HG03439 (cell line): ENCODE results near the gene UNC5B.

Source experiments
- ATAC-seq: cut with Tn5 transposase; IDR thresholded peaks from one replicate; pipeline ENCODE4 v1.9.1; 2021; ENCODE audit warnings: mild to moderate bottlenecking, moderate library complexity; ENCODE audit not compliant: unreplicated experiment

UNC5B gene

DNA sequence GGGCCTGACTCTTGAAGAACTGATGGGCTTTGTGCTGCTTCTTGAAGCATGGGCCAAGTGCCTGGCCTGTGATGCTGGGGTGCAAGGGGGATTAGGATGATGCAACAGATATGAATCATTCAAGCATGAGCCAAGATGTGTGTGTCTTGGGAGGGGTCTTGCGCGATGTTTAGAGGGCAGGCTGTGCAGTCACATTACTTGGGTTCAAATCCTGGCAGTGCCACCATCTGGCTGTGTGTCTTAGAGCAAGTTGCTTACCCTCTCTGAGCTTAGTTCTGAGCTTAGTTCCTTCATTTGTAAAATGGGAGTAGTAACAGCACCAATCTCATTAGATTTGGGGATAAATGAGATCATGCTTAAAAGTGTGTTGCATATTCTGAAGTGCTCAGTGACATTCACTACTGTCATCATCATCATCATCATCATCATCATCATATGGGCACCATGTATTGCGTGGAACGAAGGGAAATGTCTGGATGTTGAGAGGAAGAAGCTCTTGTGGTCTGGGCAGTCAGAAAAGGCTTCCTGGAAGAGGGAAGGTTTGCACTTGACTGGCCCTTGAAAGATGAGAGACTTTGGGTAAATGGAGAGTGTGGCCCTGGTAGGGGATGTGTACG is 9.3 kb downstream of the UNC5B start:
- no peak for ATAC-seq

DNA sequence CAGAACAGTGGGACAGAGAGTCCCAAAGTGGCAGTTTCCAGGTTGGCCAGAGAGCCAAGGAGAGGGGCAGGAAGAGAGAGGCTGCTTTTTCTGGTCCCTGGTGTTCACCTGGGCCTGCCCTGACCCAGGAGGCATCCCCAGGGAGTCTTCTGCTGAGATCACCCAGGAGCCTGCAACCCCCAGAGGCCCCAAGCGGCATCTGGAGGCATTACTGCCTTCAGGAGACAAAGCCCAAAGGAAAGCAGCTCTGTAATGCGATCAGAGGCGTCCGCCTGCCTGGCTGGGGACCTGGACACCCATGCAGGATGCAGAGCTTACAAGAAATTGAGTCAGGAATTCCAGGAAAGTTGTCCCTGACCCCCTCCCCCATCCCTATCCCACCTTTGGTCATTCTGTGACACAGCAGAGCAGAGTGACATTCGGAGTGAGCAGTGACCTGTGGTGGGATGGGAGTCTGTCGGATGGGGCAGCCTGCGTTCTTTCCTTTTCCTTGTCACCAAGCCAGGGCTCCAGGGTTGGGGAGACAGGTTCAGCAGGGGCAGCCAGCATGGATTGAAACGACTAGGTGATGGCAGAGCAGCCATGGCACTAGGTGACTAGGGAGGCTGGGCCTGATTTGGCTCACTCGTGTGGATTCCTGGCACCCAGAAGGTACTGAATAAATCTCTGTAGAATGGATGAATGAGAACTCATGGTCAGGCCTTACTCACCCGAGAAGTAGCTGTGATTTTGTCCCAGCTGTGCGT is 10.4 kb downstream of the UNC5B start:
- no peak for ATAC-seq

DNA sequence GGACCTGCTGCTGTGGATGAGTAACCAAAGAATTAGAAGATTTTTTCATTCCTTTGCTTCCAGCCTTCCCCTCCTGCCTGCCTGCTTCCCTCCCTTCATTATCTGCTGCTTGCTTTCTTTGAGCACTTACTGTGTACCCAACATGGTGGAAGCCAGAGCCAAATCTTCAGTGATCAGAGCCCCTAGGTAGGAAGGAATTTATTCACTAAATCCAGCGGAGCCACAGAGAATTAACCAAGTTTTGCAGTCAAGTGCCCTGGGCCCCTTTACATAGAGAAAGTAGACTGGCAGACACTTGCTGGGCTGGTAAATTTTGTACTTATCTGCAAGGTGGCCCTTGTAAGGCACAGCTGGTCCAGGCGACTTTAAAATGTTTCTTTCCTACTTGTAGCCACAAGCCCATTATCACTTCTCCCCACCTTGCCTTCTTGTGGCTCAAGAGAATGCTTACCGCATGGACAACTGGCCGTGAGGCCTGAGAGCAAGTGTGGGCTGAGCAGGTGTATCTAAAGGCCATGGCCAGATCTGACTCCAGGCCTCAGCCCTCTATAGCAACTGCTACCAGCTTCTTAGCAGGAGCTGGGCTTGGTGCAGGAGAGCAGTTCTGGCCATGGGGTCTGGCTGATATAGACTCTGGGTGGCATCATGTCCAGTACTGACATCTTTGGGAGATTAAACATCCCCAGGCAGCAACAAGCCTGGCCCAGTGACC is 11.1 kb downstream of the UNC5B start:
- no peak for ATAC-seq

DNA sequence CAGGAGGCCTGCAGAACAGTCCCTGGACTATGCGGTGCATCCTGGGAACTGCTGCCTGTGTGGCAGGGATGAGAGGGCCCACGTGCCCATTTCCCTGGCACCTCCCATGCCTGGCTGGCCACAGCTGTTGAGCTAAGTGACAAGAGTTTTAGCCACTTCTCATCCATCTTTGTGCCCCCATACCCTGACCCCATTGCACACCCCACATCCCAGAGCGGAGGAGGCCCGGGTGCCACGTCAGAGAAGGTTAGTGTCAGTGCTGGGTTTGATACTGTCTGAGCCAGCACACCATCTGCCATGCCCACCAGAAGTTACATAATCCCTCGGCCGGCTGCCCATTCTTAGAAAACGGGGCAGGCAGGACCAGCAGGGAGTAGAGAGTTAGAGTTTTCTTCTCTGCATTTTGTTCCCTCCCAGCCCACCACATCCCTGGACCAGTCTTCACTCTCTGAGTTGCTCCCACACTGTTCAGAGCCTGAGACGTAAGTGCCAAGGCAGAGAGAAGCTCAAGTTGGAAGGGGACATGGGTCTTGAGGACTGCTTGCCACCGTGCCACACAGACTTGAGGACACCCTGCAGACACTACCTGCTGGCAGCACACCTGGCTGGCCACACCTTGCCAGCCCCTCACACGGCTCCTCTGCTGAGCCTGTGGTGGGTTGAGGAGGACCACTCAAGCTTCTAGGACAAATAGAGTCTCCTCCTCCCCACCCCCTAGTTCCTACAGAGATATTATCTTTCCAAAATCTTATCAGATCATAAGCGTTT is 13.1 kb downstream of the UNC5B start:
- ATAC-seq, result no peak

DNA sequence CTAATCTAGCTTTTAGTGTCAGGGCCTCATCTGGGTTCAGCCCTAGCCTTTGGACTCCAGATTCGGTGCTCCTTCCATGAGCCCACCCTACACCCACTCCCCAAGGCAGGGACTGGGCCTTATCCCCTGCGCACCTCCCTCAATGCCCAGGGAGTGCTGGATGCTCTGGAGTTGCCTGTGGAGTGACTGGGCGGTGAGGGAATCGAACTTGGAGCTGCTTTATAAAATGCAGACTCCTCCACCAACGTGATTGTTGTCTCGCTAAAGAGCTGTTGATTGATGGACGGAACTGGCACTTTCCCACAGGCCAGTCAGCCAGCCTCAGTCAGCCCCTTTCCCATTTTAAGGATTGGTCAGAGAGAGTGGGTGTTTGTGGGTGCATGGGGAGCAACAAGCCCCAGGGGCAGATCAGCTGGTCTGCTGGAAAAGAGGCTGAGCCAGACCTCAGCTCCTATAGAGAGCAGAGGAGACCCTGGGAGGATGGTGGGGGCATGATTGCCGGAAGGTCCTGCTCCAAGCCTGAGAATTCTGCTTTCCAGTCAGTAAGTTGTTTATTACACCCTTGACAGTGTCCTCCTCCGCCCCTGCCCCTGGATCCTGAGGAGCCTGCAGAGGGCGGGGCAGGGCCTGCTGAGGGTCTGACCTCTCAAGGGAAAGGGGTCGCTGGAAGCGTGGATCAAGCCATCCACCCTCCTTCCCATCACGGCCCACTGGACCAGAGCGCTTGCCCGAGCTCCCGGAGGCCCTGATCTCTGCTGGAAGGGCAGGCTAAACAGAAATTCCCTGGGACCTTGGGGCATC is 16.7 kb downstream of the UNC5B start:
- ATAC-seq, result no peak

DNA sequence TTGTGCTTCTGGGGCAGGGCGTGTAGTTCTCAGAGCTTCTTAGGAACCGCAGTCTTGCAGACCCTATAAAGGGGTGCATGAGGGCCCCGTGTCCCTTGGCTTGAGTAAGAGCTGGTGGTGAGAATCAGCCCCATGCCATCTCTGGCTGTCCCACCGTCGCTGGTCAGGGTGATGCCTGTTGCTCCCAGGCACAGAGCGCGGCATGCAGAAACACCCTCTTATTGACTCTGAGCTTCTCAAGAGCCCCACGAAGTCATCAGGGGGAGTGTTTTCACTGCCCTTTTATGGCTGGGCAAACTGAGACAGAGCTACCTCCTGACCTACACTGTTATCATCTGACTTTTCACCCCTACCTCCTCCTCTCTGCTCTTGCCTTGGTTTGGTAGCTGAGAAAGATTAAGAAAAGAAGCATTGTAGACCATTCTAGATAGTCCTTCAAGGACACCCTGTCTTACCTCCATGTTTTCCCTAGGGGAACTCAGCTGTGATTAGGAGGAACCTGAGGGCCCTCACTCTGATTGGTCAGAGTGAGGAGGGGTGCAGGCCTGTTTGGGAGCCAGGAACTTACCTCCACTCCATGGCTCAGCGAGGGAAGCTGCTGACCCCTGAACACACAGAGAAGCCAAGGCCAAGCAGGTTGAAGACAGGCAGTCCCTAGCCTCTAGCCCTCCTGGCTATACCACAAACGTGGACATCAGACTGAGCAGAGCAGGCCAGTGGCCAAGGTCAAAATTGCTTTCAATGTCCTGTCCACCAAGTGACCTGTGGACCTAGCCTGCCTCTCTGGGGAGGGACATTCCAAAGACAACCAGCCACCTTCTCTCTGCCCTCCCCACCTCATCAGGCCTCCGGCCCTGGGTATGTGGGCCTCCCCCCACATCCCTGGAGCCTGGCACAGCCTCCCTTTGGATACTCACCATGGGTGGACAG is 17.6 kb downstream of the UNC5B start:
- no peak for ATAC-seq

DNA sequence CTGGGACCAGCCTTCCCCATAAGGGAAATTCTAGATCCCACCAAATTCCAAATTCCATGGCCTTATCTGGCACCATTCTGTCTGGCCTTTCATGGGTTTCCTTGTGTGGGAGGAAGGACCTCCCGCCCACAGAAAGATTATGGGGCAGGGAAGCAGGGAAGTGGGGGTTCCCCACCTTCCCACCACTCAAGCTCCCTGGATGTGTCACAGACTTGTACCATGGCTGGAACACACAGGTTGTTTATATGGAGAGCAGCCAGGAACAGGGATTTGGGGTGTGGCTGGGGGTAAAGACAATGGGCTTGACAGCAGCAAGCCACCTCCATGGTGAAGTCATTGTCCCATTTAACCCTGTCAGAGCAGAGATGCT is 18.3 kb downstream of the UNC5B start:
- no peak for ATAC-seq

DNA sequence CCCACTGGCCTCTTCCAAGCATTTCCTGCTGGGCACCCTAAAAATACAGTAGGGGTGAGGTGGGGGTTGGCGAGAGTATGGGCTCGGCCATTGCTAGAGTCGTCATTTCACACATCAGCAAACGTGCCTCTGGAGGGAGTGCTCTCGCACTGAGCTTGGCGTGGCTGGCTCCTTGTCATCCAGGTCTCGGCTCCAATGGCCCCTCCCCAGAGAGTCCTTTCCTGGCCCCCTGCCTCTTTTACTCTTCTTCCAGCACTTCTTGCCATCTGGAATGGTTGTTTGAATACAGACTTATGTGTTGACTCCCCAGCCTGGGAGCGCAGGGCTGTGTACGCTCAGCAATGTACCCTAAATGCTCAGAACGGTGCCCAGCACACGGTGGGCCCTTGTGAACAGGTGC is 18.8 kb downstream of the UNC5B start:
- ATAC-seq, result no peak

DNA sequence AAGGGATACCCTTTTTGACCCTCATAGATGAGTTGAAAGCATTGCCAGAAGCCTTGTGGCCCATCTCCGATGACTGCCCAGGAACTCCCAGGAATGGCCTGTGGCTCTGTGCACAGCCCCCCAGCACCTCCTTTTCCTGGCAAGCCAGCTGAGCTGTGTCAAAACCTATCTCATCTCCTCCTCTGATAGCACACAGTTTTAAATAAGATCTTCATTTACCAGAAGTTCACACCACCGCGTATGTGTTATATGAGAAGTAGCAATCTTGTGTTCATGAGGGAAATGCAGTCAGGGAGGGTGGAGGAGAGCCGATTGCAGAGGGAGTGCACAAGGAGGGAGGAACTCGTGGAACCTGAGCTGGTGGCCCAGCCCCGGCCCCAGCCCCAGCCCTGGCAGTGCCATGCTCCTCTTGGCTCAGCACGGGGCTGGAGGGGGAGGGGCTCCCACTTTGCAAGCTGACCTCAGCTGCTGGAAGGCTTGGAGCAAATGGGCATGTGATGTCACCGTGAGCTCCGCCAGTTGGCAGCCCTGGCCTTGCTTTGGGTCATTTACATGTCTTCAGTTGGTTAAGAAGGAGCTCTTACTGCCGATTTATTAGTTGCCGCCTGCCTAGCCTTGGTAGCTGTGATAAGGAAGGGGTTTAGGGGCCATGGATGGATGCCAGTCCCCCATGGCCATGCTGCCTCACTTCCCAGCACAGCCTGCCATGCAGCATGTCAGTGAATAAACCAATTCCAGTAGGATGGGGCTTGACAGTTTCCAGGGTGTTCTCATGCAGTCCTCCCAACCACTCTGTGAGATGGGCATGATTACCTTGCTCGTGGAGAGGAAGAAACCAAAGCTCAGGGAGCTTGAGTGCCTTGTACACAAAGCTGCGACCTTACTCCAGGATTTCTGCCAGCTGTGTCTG is 20.0 kb downstream of the UNC5B start:
- no peak for ATAC-seq

DNA sequence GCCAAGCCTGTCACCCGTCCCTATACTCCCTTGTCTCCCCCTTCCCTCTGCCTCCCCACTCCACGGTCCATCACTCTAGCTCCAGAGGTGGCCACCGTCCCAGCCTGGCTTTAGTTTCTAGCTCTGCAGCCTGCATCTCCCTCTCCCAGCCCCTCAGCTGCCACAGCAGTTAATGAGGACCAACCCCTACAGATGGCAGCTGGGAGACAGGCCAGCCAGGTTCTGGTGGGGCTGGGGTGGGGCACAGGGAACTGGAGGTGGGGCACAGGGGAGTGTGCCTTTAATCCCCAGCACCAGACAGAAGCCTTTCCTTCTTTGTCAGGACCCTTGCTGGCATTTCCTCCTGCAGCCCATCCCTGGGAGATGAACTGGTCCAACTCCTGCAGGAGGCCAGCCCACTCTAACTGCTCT is 21.1 kb downstream of the UNC5B start:
- ATAC-seq, result no peak

DNA sequence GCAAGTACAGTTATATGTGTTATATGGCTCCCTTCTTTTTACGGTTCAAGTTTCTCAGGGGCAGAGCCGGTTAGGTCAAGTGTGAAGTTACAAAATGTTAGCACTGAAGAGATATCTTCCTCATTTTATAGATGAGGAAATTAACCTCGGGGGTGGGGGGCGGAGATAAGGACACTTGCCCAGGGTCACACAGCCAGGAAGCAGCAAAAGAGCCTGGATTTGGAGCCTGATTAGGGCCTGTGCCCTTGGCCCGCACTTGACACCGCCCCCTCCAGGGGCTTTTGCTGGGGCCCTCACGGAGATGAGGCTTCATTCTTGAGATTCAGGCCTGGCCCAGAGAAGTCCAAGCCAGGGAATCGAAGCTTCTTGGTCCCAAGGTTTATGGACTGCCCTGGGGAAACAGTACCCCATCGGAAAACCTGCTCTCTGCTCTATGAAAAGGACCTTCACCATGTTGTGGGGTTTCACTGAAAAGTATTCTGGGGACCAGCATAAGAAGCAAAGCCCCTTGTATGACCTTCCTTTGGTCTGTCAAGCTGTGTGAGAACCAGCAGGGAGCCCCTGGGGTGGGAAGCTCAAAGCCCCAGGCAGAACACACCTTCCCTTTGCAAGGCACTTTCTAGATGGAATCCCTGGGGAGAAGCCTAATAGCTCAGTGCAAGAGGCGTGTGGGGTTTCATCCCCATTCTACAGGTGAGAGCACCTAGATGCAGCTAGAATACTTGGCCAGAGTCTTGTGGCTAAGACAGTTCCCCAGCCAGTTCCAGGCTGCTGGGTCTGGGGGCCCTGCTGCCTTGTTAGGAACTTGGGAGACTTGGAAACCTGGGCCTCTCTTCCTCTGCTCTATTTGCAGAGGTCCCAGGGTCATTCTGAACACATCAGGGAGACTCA is 21.9 kb downstream of the UNC5B start:
- no peak for ATAC-seq

DNA sequence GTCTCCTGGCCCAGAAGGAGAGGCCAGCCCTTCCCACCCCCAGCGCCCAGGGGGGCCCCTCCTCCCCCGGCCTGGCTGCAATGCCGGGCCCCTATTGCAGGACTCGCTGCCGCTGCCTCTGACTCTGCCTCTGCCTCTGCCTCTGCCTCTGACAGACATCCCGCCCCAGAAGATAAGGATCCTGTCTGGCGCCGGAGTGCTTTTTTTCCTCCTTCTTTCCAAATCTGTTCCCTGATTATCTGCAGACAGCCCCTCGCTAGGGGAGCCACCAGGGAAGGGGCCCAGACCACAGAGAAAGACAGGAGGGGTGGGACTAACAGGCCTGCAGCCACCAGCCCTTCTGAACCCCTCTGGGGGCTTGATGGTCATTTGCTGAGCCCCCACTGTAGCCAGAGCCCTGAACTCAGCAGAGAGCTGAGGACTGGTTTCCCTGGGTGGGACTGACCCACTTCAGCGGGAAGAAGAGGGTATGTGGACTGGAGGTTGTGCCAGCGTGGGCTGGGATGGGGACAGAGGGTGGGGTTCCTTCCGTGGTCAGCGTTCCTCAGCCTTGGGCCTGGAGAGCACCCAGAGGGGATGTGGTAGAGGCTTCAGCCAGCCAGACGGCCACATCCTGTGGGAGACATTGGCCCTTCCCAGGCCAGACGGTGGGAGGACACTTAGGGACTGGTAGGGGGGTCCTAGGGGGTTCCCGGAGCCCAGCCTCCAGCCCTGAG is 22.8 kb downstream of the UNC5B start:
- no peak for ATAC-seq

DNA sequence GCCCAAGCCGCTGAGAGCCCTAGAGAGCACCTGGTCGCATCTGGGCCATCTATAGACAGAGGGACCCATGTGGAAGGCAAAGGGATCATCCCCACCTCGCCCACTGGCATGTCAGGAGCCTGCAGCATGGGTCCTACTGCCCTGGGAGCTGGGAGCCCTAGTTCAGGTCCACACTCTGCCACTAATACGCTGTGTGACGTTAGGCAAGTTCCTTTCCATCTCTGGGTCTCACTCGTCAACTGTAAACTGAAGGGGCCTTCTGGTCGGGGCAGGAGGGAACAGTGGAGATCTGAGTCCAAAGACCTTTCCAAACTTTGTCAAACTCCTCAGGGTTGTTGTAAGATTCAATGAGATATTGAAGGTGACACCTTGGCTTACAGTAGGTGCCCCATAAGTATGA is 23.4 kb downstream of the UNC5B start:
- ATAC-seq, result no peak

DNA sequence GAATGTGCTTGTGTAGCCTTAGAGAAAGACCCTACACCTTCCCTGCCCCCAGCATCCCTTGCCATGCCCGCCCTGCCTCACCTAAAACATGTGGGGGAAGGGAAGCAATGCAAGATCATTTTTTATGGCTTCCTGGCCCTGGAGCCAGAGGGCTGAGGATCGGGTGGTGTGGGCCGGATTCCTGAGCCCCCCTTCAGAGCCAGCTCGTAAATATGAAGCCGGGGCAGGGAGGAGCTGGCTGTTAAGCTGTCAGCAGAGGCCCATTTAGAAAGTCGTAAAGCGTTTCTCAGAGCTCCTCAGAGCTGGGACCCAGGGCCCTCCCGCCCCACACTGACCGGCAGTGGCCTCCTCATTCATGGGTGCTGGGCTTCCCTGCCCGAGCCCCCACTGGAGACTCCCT is 23.9 kb downstream of the UNC5B start:
- ATAC-seq, result no peak

DNA sequence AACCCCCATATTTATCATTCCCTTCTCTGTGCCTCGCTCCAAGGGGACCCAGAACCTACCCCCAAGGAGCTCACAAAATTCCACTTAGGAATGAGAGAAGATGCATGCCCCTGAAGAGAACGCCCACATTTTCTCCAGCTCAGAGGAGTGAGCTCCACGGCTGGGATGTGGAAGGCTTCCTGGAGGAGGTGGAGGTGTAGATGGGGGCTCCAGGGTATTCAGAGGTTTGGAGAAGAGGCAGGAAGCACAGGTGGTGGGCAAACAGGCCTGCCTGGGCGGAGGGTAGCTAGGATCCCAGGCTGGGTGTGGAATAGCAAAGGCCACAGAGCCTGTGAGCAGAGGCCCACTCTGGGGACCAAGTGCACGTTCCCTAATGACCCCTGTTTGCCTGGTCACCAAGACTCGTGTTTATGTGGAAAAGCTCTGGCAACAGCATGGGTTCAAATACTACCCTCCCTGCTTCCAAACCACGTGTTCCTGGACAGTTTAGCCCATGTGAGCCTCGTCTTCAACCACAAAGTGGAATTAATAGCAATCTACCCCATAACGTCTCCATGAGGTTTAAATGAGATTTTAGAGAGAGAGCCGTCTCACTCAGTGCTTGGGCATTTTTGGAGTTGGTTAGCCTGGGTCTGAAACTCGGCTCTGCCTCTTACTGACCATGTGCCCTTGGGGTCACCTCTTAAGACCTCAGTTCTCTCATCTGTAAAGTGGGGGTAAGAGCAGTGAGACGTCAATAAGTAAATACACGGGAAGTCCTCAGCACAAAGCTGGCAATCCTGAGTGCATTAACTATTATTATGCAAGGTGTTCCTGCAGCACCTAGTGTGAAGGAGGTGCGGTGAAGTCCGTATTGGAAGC is 24.7 kb downstream of the UNC5B start:
- no peak for ATAC-seq
